ENCODE measurements around the gene METTL1. TPM values are rescaled to one million over a fixed set of nuclear protein-coding genes. Genes with fewer than 3 reads are reported as not detected.
A peak's percentile ranks its signal among the peaks of the same experiment; 100 is the strongest.
"Not testable (repeated sequence)": the region's sequence is repeated elsewhere in the genome, so short reads cannot be mapped to it uniquely, and the experiment has no call there.

The METTL1 gene
- total RNA-seq, 1 donor from 2014 or later: 72.2 TPM

- Mint-ChIP-seq H3K27ac (peak overlapping the region; percentile 99), H3K36me3 (ENCODE audit: low read depth) (peaks cover 28% of the 10 kb centered on the region), H3K27me3 (no peaks in the 10 kb centered on the region), H3K4me3 (peak overlapping the region; percentile 99), H3K4me1 (peaks cover 30% of the 10 kb centered on the region), H3K9me3 (no peaks in the 10 kb centered on the region)
- DNase-seq: no peak
- intact Hi-C loops (cut with micrococcal nuclease): loop anchor here (1.0 to 2.0 kb wide), 3 partner anchors 10 to 117 kb away; partner anchors contain the start of genes CTDSP2, EEF1AKMT3 and METTL1
These were observed 10.3 kb upstream of the METTL1 start for GRCh38 chr12:57782243-57782607.

- no peak for DNase-seq
- peaks cover 29% of the 10 kb centered on the region for H3K36me3 Mint-ChIP-seq (ENCODE audit: low read depth)
These were observed 9.9 kb upstream of the METTL1 start for GRCh38 chr12:57781801-57782200.

GRCh38 chr12:57781244-57781643, 9.3 kb upstream of the METTL1 start:
- Mint-ChIP-seq H3K27ac (peak overlapping the region; percentile 99), H3K4me1 (peaks cover 26% of the 10 kb centered on the region), H3K9me3 (no peaks in the 10 kb centered on the region), H3K4me3 (no peak overlapping the region), H3K27me3 (no peaks in the 10 kb centered on the region), H3K36me3 (ENCODE audit: low read depth) (peaks cover 26% of the 10 kb centered on the region)
- intact Hi-C loops (cut with micrococcal nuclease): no loop called here
- no peak for DNase-seq

More at GRCh38 chr12:57781801-57782200, 9.9 kb upstream of the METTL1 start:
- Mint-ChIP-seq H3K4me1 (peaks cover 30% of the 10 kb centered on the region), H3K27ac (peak overlapping the region; percentile 99), H3K4me3 (peak overlapping the region; percentile 99), H3K9me3 (no peaks in the 10 kb centered on the region), H3K27me3 (no peaks in the 10 kb centered on the region)
- intact Hi-C loops (cut with micrococcal nuclease): loop anchor here (1.0 to 2.0 kb wide), 3 partner anchors 10 to 117 kb away; partner anchors contain the start of genes CTDSP2, EEF1AKMT3 and METTL1

GRCh38 chr12:57780284-57780897, 8.5 kb upstream of the METTL1 start:
- Mint-ChIP-seq H3K4me1 (peaks cover 28% of the 10 kb centered on the region), H3K27me3 (no peaks in the 10 kb centered on the region), H3K36me3 (ENCODE audit: low read depth) (peaks cover 30% of the 10 kb centered on the region), H3K4me3 (no peak overlapping the region), H3K9me3 (no peaks in the 10 kb centered on the region), H3K27ac (no peak overlapping the region)
- DNase-seq: no peak
- intact Hi-C loops (cut with micrococcal nuclease): no loop called here

DNA sequence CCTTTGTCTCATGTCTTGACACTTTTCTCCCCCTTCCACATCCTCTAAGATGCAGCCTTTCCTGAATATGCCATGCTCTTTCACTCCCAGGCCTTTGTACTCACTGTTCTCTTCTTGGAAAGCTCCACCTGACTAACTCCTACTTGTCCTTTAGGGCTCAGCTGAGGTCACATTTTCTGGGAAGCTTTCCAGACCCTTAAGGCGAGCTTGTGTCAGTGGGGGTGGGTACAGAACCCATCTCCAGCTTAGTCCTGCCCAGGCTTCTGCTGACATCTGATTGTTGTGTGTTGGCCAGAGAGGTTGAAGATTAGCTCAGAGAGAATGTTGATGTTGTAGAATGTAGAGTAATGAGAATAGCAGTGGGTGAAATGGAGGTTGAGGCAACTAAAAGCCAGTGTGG, 7.8 kb upstream of the METTL1 start:
- Mint-ChIP-seq H3K4me1 (peaks cover 28% of the 10 kb centered on the region), H3K27me3 (no peaks in the 10 kb centered on the region), H3K9me3 (no peaks in the 10 kb centered on the region), H3K4me3 (no peak overlapping the region), H3K27ac (no peak overlapping the region), H3K36me3 (ENCODE audit: low read depth) (peaks cover 30% of the 10 kb centered on the region)
- intact Hi-C loops (cut with micrococcal nuclease): no loop called here
- DNase-seq: no peak

- Mint-ChIP-seq H3K36me3 (ENCODE audit: low read depth) (peaks cover 26% of the 10 kb centered on the region), H3K4me1 (peaks cover 24% of the 10 kb centered on the region), H3K9me3 (no peaks in the 10 kb centered on the region), H3K4me3 (no peak overlapping the region), H3K27me3 (no peaks in the 10 kb centered on the region), H3K27ac (no peak overlapping the region)
- intact Hi-C loops (cut with micrococcal nuclease): no loop called here
- no peak for DNase-seq
These were observed 6.0 kb upstream of the METTL1 start for GRCh38 chr12:57777911-57778310.

GRCh38 chr12:57777367-57777766, 5.5 kb upstream of the METTL1 start:
- H3K4me1 Mint-ChIP-seq: peaks cover 24% of the 10 kb centered on the region

DNA sequence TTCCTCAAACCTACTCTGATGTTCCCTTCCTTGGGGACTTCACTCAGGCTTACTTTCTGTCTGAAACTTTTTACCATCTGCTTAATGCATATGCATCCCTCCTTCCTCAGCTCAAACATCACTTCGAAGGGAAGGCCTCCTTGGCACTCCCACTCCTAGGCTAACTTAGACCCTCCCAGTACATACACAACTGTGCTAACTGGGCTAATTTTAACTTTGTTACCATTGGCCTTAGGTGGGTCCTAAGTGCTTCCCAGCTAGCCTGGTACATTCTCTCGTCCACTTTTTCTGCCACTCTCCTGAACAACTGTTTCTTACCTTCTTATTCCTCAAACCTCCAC, 4.3 kb upstream of the METTL1 start:
- intact Hi-C loops (cut with micrococcal nuclease): no loop called here
- no peak for DNase-seq
- Mint-ChIP-seq H3K27ac (no peak overlapping the region), H3K27me3 (no peaks in the 10 kb centered on the region), H3K36me3 (ENCODE audit: low read depth) (peaks cover 23% of the 10 kb centered on the region), H3K4me1 (peaks cover 18% of the 10 kb centered on the region), H3K4me3 (no peak overlapping the region), H3K9me3 (no peaks in the 10 kb centered on the region)

More at GRCh38 chr12:57777367-57777766, 5.5 kb upstream of the METTL1 start:
- H3K27me3 Mint-ChIP-seq: no peaks in the 10 kb centered on the region
- H3K27ac Mint-ChIP-seq: no peak overlapping the region
- intact Hi-C loops (cut with micrococcal nuclease): no loop called here
- H3K4me3 Mint-ChIP-seq: no peak overlapping the region
- peaks cover 21% of the 10 kb centered on the region for H3K36me3 Mint-ChIP-seq (ENCODE audit: low read depth)
- no peaks in the 10 kb centered on the region for H3K9me3 Mint-ChIP-seq
- no peak for DNase-seq

DNA sequence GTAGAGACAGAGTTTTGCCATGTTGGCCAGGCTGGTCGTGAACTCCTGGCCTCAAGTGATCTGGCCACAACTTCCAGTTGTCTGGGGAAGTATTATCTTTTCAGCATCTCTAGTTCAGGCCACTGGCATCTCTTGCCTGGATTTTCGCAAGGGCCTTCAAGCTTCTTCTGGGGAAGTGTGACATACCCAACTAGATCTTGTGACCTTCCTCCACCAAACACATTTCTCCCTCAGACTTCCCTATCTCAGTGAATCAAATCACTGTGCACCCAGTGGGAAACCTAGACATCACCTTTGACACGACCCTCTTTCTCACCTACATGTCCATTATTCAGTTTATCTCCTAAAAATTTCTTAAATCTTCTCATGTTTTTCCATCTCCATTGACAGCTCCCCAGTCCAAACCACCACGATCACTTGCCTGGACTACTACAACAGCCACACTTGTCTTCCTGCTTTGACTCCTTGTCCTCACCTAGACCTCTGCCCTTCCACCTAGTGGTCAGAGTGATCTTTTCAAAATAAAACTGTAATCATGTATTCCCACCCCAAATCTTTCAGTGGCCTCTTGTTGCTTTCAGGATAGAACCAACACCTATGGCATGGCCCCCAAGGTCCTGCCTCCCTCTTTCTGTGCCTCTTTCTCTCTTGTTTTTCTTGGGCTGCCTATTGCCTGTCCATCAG, 3.8 kb upstream of the METTL1 start:
- intact Hi-C loops (cut with micrococcal nuclease): no loop called here
- Mint-ChIP-seq H3K4me3 (no peak overlapping the region), H3K36me3 (ENCODE audit: low read depth) (peaks cover 26% of the 10 kb centered on the region), H3K27me3 (no peaks in the 10 kb centered on the region), H3K4me1 (peaks cover 16% of the 10 kb centered on the region), H3K9me3 (no peaks in the 10 kb centered on the region), H3K27ac (no peak overlapping the region)
- DNase-seq: no peak

DNA sequence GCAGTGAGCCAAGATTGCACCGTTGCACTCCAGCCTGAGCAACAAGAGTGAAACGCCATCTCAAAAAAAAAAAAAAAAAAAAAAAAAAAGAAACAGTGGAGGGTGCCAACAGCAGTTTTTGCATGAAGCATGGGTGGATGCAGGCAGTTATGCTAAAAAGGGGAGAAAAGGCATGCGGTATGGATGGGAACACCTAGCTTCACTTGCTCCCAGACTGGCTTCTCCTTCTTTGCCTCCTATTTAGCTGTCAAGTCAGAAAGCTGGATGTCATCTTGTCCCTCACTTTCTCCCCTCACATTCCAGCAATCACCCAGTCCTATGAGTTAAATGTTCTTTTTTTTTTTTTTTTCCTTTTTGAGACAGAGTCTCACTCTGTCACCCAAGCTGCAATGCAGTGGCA, 3.1 kb upstream of the METTL1 start:
- intact Hi-C loops (cut with micrococcal nuclease): no loop called here
- Mint-ChIP-seq H3K36me3 (ENCODE audit: low read depth) (peaks cover 32% of the 10 kb centered on the region), H3K4me3 (no peak overlapping the region), H3K27me3 (no peaks in the 10 kb centered on the region), H3K4me1 (peaks cover 16% of the 10 kb centered on the region), H3K27ac (no peak overlapping the region), H3K9me3 (no peaks in the 10 kb centered on the region)
- no peak for DNase-seq

- H3K27ac Mint-ChIP-seq; H3K4me3 Mint-ChIP-seq; intact Hi-C loops (cut with micrococcal nuclease); DNase-seq; H3K9me3 Mint-ChIP-seq; H3K27me3 Mint-ChIP-seq: not testable (repeated sequence)
- Mint-ChIP-seq H3K36me3 (ENCODE audit: low read depth) (peaks cover 36% of the 10 kb centered on the region), H3K4me1 (peaks cover 19% of the 10 kb centered on the region)
These were observed 2.7 kb upstream of the METTL1 start for GRCh38 chr12:57774634-57775033.

- intact Hi-C loops (cut with micrococcal nuclease): loop anchor here (1.0 to 2.0 kb wide), 3 partner anchors 10 to 74 kb away; partner anchors contain the start of genes CDK4, CTDSP2 and TSFM
These were observed 771 bp upstream of the METTL1 start, which contains the start of gene EEF1AKMT3 for GRCh38 chr12:57772429-57773322. EEF1AKMT3 (plus strand) TSS chr12:57772614; CDS start chr12:57772725, 111 bp downstream.

DNA sequence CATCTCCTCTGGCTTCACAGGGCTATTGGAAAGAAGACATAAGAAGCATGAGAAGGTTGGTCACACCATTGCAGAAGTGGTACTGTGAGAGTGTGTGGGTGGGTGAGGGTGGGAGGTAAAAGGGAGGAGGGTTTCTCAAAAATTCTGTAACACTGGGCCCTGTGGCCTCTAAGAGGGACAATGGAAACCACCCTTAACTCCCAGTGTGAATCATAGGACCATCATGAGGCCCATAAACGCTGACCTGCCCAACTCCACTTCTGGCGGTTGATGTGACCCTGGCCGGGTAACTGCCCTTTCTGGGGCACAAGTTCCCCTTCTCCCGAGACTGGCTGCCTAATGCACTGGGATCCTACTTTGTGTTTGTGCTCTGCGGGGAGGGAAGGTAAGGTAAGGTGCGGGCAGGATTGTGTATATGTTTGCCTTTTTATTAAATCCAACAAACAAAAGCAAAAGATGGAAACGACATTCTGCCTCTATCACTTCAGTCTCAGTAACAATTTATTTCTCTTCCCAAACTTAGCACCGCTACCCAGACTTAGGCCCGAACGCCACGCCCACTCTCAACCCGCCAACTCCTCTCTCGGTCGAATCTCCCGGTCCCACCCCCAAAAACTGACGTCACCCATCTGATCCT, 551 bp downstream of the METTL1 start:
- DNase-seq: peak; percentile 96
- intact Hi-C loops (cut with micrococcal nuclease): no loop called here
- Mint-ChIP-seq H3K36me3 (ENCODE audit: low read depth) (peaks cover 45% of the 10 kb centered on the region), H3K9me3 (no peaks in the 10 kb centered on the region), H3K27ac (peak overlapping the region; percentile 99), H3K4me3 (peak overlapping the region; percentile 97), H3K27me3 (peaks cover 4% of the 10 kb centered on the region), H3K4me1 (peaks cover 26% of the 10 kb centered on the region)

More at GRCh38 chr12:57772429-57773322, 771 bp upstream of the METTL1 start, which contains the start of gene EEF1AKMT3:
- DNase-seq: peak; percentile 85
- H3K4me1 Mint-ChIP-seq: peaks cover 19% of the 10 kb centered on the region
- H3K27me3 Mint-ChIP-seq: no peaks in the 10 kb centered on the region
- H3K36me3 Mint-ChIP-seq (ENCODE audit: low read depth): peaks cover 49% of the 10 kb centered on the region
- peak within 1 kb of the TSS; percentile 97 for H3K4me3 Mint-ChIP-seq
- H3K27ac Mint-ChIP-seq: peak within 1 kb of the TSS; percentile 99
- no peaks in the 10 kb centered on the region for H3K9me3 Mint-ChIP-seq
